DMS79 (cell line): ENCODE data around the gene C4orf46.

Experiments used
- DNase-seq: peaks from one replicate; lab custom pipeline; 2025; lab: John Stamatoyannopoulos, UW

The C4orf46 gene

DNA sequence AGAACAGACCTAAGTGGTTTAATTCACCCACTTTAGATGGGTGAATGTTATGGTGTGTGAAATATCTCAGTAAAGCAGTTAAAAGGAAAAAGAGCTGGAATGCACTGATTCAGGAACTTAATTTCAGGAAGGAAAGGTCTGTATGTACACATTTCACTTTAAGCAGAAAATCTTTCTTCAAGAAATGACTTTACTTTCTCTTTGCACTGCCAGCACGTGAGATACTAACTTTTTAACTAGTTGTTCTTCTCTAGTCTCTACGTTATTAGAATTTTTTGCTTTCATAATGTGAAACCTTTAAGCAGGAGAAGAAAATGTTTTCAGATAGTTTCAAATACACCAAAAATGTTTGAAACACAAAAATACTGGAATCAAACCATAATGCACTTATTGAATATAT is 18.8 kb downstream of the C4orf46 start:
- DNase-seq: no peak

- DNase-seq: no peak
Measured at GRCh38 chr4:158649111-158649680, 22.5 kb downstream of the C4orf46 start.

GRCh38 chr4:158644760-158645159 is 26.9 kb downstream of the C4orf46 start:
- no peak for DNase-seq

- DNase-seq: no peak
Measured at GRCh38 chr4:158644356-158644755, 27.3 kb downstream of the C4orf46 start.

DNA sequence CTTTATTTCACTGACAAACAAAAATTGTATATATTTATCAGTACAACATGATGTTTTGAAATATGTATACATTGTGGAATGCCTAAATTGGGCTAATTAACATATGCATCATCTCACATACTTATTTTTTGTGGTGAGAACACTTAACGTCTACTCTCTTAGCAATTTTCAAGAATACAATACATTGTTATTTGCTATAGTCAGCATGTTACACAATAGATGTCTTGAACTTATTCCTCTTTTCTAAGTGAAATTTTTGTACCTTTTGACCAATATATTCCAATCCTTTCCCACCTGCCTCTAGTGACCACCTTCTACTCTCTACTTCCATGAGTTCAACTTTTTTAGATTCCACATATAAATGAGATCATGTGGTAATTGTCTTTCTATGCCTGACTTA is 35.1 kb downstream of the C4orf46 start:
- no peak for DNase-seq

DNA sequence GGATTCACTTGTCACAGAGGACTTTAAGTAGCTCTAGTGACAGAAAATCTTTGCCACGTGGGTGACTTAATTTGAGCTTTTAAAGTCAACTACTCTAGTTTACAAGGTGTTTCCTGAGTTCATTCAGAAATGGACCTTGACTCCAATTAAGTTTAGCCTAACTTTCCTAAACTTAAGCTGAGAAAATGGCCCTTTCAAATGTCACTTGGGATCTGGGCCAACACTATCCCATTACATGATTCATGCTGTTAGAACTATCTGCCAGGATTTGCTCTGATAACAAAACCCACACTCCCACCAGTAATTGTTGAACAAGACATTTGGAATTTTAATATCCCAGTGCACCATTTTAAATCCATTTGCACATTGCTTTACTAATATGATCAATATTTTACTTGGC is 40.8 kb downstream of the C4orf46 start:
- no peak for DNase-seq

- no peak for DNase-seq
Measured at GRCh38 chr4:158625544-158625943, 46.1 kb downstream of the C4orf46 start.

GRCh38 chr4:158624889-158625478 is 46.7 kb downstream of the C4orf46 start:
- no peak for DNase-seq

DNA sequence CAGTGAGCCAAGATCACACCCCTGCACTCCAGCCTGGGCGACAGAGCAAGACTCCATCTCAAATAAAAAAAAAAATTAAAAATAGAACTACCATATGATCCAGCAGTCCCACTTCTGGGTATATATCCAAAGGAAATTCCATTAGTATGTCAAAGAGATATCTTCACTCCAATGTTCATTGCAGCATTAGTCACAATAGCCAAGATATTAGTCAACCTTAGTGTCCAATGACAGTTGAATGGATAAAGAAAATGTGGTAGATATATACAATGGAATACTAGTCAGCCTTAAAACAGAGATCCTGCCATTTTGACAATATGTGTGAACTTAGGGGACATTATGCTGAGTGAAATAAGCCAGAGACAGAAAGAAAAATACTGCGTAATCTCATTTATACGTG is 49.4 kb downstream of the C4orf46 start:
- no peak for DNase-seq

DNA sequence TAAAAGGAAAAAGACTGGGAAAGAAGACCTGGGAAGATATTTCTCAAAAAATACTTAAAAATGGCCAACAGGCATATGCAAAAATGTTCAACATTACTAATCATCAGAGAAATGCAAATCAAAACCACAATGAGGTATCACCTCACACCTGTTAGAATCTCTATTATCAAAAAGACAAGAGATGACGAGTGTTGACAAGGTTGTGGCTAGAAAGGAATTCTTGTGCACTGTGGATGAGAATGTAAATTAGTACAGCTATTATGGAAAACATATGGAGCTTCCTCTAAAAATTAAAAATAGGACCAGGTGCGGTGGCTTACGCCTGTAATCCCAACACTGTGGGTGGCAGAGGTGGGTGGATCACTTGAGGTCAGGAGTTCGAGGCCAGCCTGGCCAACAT is 50.0 kb downstream of the C4orf46 start:
- no peak for DNase-seq

DNA sequence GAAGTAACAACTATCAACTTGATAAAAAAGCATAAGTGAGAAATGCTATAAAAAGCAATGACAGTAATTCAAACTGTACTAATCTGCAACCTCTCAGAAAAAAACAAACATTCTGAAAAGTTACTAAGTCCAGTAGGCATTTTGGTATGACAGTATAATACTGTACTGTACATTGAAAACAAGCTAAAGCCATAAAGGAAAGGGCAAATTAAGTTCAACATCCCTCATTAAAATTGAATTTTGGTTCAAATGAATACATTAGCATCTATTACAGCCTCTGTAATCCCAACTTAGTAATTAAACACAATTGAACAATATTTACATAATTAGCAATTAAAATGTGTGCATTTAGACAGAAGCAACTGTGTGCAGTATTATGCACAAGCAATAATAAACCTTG is 53.7 kb downstream of the C4orf46 start:
- DNase-seq: no peak
